Measurements from ENCODE around the gene SERTAD2.

DNA sequence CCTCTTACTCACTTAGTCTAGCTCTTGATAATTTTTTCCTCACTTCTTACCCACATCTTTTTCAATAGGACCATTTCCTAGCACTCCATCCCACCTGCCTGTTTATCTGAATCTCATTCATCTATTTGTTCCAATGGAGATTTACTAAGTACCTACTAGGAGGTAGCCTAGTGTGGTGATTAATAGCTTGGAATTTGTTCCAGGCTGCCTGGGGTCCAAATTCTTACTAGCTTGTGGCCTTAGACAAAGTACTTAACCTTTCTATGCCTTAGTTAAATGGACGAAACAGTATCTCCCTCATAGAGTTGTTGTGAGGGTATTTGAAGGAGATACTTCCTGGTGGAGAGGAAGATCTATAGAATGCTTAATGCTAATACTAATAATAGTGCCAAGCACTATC, 42.9 kb upstream of the SERTAD2 start:
- TF ChIP-seq POLR2A (IDR thresholded peaks at IDR 0.05) (no peak), EP300 (IDR thresholded peaks at IDR 0.05) (no peak)
